CD14-positive monocyte (primary cell): Measurements from ENCODE around the gene CD247. TPM values are rescaled to one million over a fixed set of nuclear protein-coding genes. Genes with fewer than 3 reads are reported as not detected.

ENCODE experiments used
- DNase-seq, 3 donors: peaks; one replicate each; pipeline ENCODE4 v3.0.0-alpha.2; 2011 to 2022
- H2AFZ ChIP-seq: 2 replicates; pipeline ENCODE4 v1.6.0; 2012; ENCODE audit warnings: mild to moderate bottlenecking, low read depth, low read length, inconsistent platforms; ENCODE audit not compliant: insufficient read depth, poor library complexity, severe bottlenecking
- H3K27ac ChIP-seq, 2 donors: 1 replicate in 1 of 2; 2 replicates in 1 of 2; pipeline ENCODE4 v1.5.1; 2012 to 2013; ENCODE audit warnings: low read length in 2 of 2, control low read depth in 1 of 2, inconsistent platforms in 1 of 2, low read depth in 1 of 2, mild to moderate bottlenecking in 1 of 2
- H3K27me3 ChIP-seq, 2 donors: one replicate each; pipeline versions ENCODE4 v1.6.0 to v1.6.1; 2011 to 2013; ENCODE audit warnings: low read length in 2 of 2; ENCODE audit not compliant: control insufficient read depth in 2 of 2, insufficient read depth in 2 of 2
- H3K36me3 ChIP-seq, 2 donors: replicated peaks in 1 of 2; 1 replicate in 1 of 2; 2 replicates in 1 of 2; pipeline versions ENCODE4 v1.5.1 to v1.6.1; 2012 to 2013; ENCODE audit warnings: low read length in 2 of 2, control low read depth in 1 of 2, inconsistent platforms in 1 of 2, mild to moderate bottlenecking in 1 of 2; ENCODE audit not compliant: insufficient read depth in 2 of 2, control insufficient read depth in 1 of 2
- H3K4me1 ChIP-seq, 2 donors: 1 replicate in 1 of 2; 2 replicates in 1 of 2; pipeline versions ENCODE4 v1.5.1 to v1.6.1; 2012 to 2013; ENCODE audit warnings: low read length in 2 of 2, control low read depth in 1 of 2, inconsistent platforms in 1 of 2, mild to moderate bottlenecking in 1 of 2, moderate library complexity in 1 of 2; ENCODE audit not compliant: insufficient read depth in 2 of 2, control insufficient read depth in 1 of 2
- H3K4me2 ChIP-seq: replicated peaks from 2 replicates; pipeline ENCODE3; 2012; ENCODE audit warnings: low read length, moderate library complexity, mild to moderate bottlenecking; ENCODE audit not compliant: poor library complexity, severe bottlenecking; ENCODE audit errors: extremely low read depth
- H3K4me3 ChIP-seq, 3 experiments: fragments of 200-600 bp in 1 of 3; sonication (generic) in 1 of 3; replicated peaks in 1 of 3; 1 replicate in 2 of 3; 2 replicates in 1 of 3; pipeline ENCODE4 v1.5.1; 2011 to 2013; ENCODE audit warnings: low read length in 3 of 3, mild to moderate bottlenecking in 3 of 3, control low read depth in 2 of 3, low read depth in 2 of 3, inconsistent platforms in 1 of 3, moderate library complexity in 1 of 3
- H3K79me2 ChIP-seq: 2 replicates; pipeline ENCODE4 v1.6.0; 2012; ENCODE audit warnings: mild to moderate bottlenecking, control low read depth, inconsistent platforms, low read length, moderate library complexity; ENCODE audit not compliant: insufficient read depth
- H3K9ac ChIP-seq: 2 replicates; pipeline ENCODE4 v1.6.0; 2017; ENCODE audit warnings: low read length, mild to moderate bottlenecking; ENCODE audit not compliant: insufficient read depth, poor library complexity, severe bottlenecking
- H3K9me3 ChIP-seq, 2 donors: replicated peaks in 1 of 2; 1 replicate in 1 of 2; 2 replicates in 1 of 2; pipeline versions ENCODE4 v1.5.1 to v1.6.1; 2012 to 2013; ENCODE audit warnings: low read length in 2 of 2, control low read depth in 1 of 2; ENCODE audit not compliant: control insufficient read depth in 1 of 2, insufficient read depth in 1 of 2
- H4K20me1 ChIP-seq: 2 replicates; pipeline ENCODE4 v1.6.0; 2012; ENCODE audit warnings: mild to moderate bottlenecking, low read length, control low read depth, moderate library complexity; ENCODE audit not compliant: insufficient read depth
- H3K27ac Mint-ChIP-seq, 7 donors: one replicate each; pipeline ENCODE4 v1.8.0; 2020; ENCODE audit warnings: mild to moderate bottlenecking in 7 of 7, mixed read lengths in 7 of 7, moderate library complexity in 6 of 7, inconsistent platforms in 2 of 7
- H3K27me3 Mint-ChIP-seq, 3 donors: one replicate each; pipeline ENCODE4 v1.8.0; 2021 to 2022; ENCODE audit warnings: low read depth in 3 of 3, mild to moderate bottlenecking in 3 of 3, mixed read lengths in 3 of 3, moderate library complexity in 3 of 3, inconsistent platforms in 1 of 3
- H3K36me3 Mint-ChIP-seq, 2 donors: one replicate each; pipeline ENCODE4 v1.8.0; 2020; ENCODE audit warnings: mixed read lengths in 2 of 2, inconsistent platforms in 1 of 2, mild to moderate bottlenecking in 1 of 2
- H3K4me1 Mint-ChIP-seq: one replicate; pipeline ENCODE4 v1.8.0; 2020; ENCODE audit warnings: mild to moderate bottlenecking, mixed read lengths
- H3K4me3 Mint-ChIP-seq, 2 donors: one replicate each; pipeline ENCODE4 v1.8.0; 2020; ENCODE audit warnings: mild to moderate bottlenecking in 2 of 2, mixed read lengths in 2 of 2, moderate library complexity in 1 of 2
- H3K9me3 Mint-ChIP-seq, 7 donors: one replicate each; pipeline ENCODE4 v1.8.0; 2020 to 2022; ENCODE audit warnings: mixed read lengths in 7 of 7, mild to moderate bottlenecking in 6 of 7, moderate library complexity in 6 of 7, inconsistent platforms in 2 of 7
- CTCF ChIP-seq: fragments of 200-600 bp; IDR thresholded peaks from one replicate; pipeline ENCODE4 v1.8.0; 2022; ENCODE audit warnings: antibody characterized with exemption, mild to moderate bottlenecking
- WGBS: methylation state at CpG from one replicate; pipeline ENCODE4 v1.1.5; 2013; ENCODE audit warnings: missing lambda C conversion rate; ENCODE audit not compliant: insufficient coverage; 5-methylcytosine and 5-hydroxymethylcytosine counted together
- intact Hi-C, 2 donors: fragments of 100-400 bp; cut with micrococcal nuclease; formaldehyde crosslinking; loops; one replicate each; pipeline versions ENCODE4 v1.15.0 to v1.15.1; 2023
- polyA plus RNA-seq, 3 donors: library from polyadenylated mRNA; depleted of rRNA in 1 of 3; unstranded in 2 of 3; stranded (reverse) in 1 of 3; fragments of 300-500 nt in 2 of 3; fragments of >200 nt in 1 of 3; fragmentation: Illumina TruSeq in 2 of 3; gene quantifications; 1 replicate in 2 of 3; 2 replicates in 1 of 3; pipeline ENCODE4 v1.2.3, GENCODE V29; 2012 to 2021

CD247 gene
- polyA plus RNA-seq, 3 donors, result 0.29 to 1.8 (median 1.6) TPM

- peaks cover 7% of the 10 kb centered on the region for H3K4me1 Mint-ChIP-seq
- H3K9ac ChIP-seq, result no peak overlapping the region
- no peaks in the 10 kb centered on the region for H4K20me1 ChIP-seq
- no peak for TF ChIP-seq CTCF
- H3K27ac ChIP-seq, result no peak overlapping the region
- H3K36me3 Mint-ChIP-seq, result peaks cover 0 to 6% of the 10 kb centered on the region in 2 donors
- no peak overlapping the region for H3K4me2 ChIP-seq
- H3K9me3 Mint-ChIP-seq, result no peaks in the 10 kb centered on the region
- no peaks in the 10 kb centered on the region for H3K36me3 ChIP-seq
- intact Hi-C loops, result no loop called here
- no peaks in the 10 kb centered on the region for H3K4me1 ChIP-seq
- no peaks in the 10 kb centered on the region for H3K79me2 ChIP-seq
- H3K27me3 ChIP-seq, result no peaks in the 10 kb centered on the region
- H3K27ac Mint-ChIP-seq, result peak overlapping the region in 1 of 7 donors; percentile 72
- H2AFZ ChIP-seq, result no peak overlapping the region
- no peaks in the 10 kb centered on the region for H3K9me3 ChIP-seq
- 96% methylated on average over 12 of the region's 14 CpGs for WGBS
- no peak overlapping the region for H3K4me3 ChIP-seq
- no peak overlapping the region for H3K4me3 Mint-ChIP-seq
- H3K27me3 Mint-ChIP-seq, result peaks cover 1 to 6% (median 2%) of the 10 kb centered on the region in 3 donors
- no peak for DNase-seq
Observed at GRCh38 chr1:167431261-167431908, 86.9 kb downstream of the CD247 start.

- Mint-ChIP-seq H3K4me3 (no peak overlapping the region), H3K27me3 (peaks cover 1 to 6% (median 2%) of the 10 kb centered on the region in 3 donors), H3K27ac (peak overlapping the region in 1 of 7 donors; percentile 72), H3K9me3 (no peaks in the 10 kb centered on the region), H3K4me1 (peaks cover 7% of the 10 kb centered on the region), H3K36me3 (peaks cover 0 to 12% of the 10 kb centered on the region in 2 donors)
- no peak overlapping the region for H3K4me3 ChIP-seq
- no peaks in the 10 kb centered on the region for H3K4me1 ChIP-seq
- H3K79me2 ChIP-seq, result no peaks in the 10 kb centered on the region
- H3K4me2 ChIP-seq, result no peak overlapping the region
- TF ChIP-seq CTCF, result no peak
- H3K36me3 ChIP-seq, result no peaks in the 10 kb centered on the region
- no peaks in the 10 kb centered on the region for H3K9me3 ChIP-seq
- WGBS, result 96% methylated on average over 8 of the region's 10 CpGs
- H3K27ac ChIP-seq, result no peak overlapping the region
- intact Hi-C loops, result no loop called here
- no peaks in the 10 kb centered on the region for H4K20me1 ChIP-seq
- no peak overlapping the region for H3K9ac ChIP-seq
- no peaks in the 10 kb centered on the region for H3K27me3 ChIP-seq
- DNase-seq, result no peak
- H2AFZ ChIP-seq, result no peak overlapping the region
Observed at GRCh38 chr1:167430849-167431242, 87.5 kb downstream of the CD247 start.
